Testis (tissue), 3 donors: ENCODE data around the gene ZNF888. TPM values are rescaled to one million over a fixed set of nuclear protein-coding genes. Genes with fewer than 3 reads are reported as not detected.
"Not testable (repeated sequence)": the region's sequence is repeated elsewhere in the genome, so short reads cannot be mapped to it uniquely, and the experiment has no call there.

Source experiments
- DNase-seq: peaks from one replicate; pipeline ENCODE4 v3.0.0-alpha.2; 2019
- H3K27ac ChIP-seq, 2 donors: fragments of 200-600 bp; sonication (generic); one replicate each; pipeline ENCODE4 v1.5.1; 2019
- H3K27me3 ChIP-seq: fragments of 200-600 bp; sonication (generic); one replicate; pipeline ENCODE4 v1.5.1; 2019
- H3K36me3 ChIP-seq: fragments of 200-600 bp; sonication (generic); one replicate; pipeline ENCODE4 v1.5.1; 2017; ENCODE audit warnings: low read depth; ENCODE audit errors: missing control alignments
- H3K4me1 ChIP-seq: fragments of 200-600 bp; sonication (generic); one replicate; pipeline ENCODE4 v1.5.1; 2019
- H3K4me3 ChIP-seq, 2 donors: fragments of 200-600 bp; sonication (generic); one replicate each; pipeline ENCODE4 v1.5.1; 2017 to 2019
- H3K9me3 ChIP-seq: fragments of 200-600 bp; sonication (generic); one replicate; pipeline ENCODE4 v1.5.1; 2017
- CTCF ChIP-seq, 3 experiments: fragments of 450-650 bp in 2 of 3; fragments of 200-600 bp in 1 of 3; sonication (generic) in 1 of 3; IDR thresholded peaks; one replicate each; pipeline ENCODE4 v1.5.1; 2016 to 2019; ENCODE audit warnings: antibody characterized with exemption in 3 of 3, mild to moderate bottlenecking in 2 of 3, moderate library complexity in 1 of 3
- POLR2A ChIP-seq: fragments of 450-650 bp; IDR thresholded peaks from one replicate; pipeline ENCODE4 v1.6.1; 2017; ENCODE audit warnings: antibody characterized with exemption, mild to moderate bottlenecking, moderate library complexity
- WGBS, 2 donors: methylation state at CpG; one replicate each; pipeline ENCODE4 v1.1.5; 2018; 5-methylcytosine and 5-hydroxymethylcytosine counted together
- intact Hi-C: fragments of 100-400 bp; cut with DNase I; formaldehyde crosslinking; loops from one replicate; pipeline ENCODE4 v1.15.1; 2023; ENCODE audit warnings: low total_unique reads
- polyA plus RNA-seq: library from polyadenylated mRNA; stranded (reverse); fragments of 350-450 nt; fragmentation: Illumina TruSeq; extraction: RNeasy Lipid Tissue Mini Kit (QIAGEN cat#74804); gene quantifications from one replicate; pipeline ENCODE4 v1.2.3, GENCODE V29; 2014; ENCODE audit warnings: low read depth, low replicate concordance; ENCODE audit not compliant: insufficient read depth
- total RNA-seq, 2 donors: library from RNA; depleted of rRNA; stranded (reverse); fragments of >200 nt; gene quantifications; one replicate each; pipeline ENCODE4 v1.2.3, GENCODE V29; 2016

Gene ZNF888
- total and polyA plus RNA-seq, 3 donors from 2014 or later, result 2.2 to 3.2 (median 2.3) TPM

DNA sequence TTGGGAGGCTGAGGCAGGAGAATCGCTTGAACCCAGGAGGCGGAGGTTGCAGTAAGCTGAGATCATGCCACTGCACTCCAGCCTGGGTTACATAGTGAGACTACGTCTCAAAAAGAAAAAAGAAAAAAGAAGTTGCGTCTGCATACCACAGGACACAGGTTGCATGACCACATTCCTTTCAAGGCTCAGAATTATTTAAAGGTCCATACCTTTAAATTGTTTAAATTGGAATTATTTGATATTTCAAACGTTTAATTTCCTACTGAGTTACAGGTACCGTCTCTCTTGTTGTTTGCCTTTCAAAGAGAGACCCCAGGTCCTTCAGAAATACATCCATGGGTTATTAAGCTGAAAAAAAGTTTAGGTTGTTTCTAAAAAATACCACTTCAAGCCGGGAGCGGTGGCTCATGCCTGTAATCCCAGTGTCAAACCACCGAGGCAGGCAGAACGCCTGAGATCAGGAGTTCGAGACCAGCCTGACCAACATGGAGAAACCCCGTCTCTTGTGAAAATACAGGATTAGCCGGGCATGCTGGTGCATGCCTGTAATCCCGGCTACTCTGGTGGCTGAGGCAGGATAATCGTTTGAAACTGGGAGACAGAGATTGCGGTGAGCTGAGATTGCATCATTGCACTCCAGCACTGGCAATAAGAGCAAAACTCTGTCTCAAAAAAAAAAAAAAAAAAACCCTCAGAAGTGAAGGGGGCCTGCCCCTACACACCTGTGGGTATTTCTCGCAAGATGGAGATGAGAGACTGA, 20.8 kb upstream of the ZNF888 start:
- WGBS, 2 donors, result 85 to 89% methylated on average over 17 of the region's 17 CpGs
- no peaks in the 10 kb centered on the region for H3K36me3 ChIP-seq
- H3K9me3 ChIP-seq, result no peaks in the 10 kb centered on the region
- intact Hi-C loops, result no loop called here
- H3K4me1 ChIP-seq, result no peaks in the 10 kb centered on the region
- H3K27ac ChIP-seq, result no peak overlapping the region
- no peak overlapping the region for H3K4me3 ChIP-seq
- TF ChIP-seq CTCF (IDR thresholded peaks at IDR 0.05) (no peak), POLR2A (no peak)
- no peaks in the 10 kb centered on the region for H3K27me3 ChIP-seq
- no peak for DNase-seq

GRCh38 chr19:52943134-52943883, 20.1 kb upstream of the ZNF888 start:
- peak overlapping the region in 1 of 2 donors; percentile 80 for H3K27ac ChIP-seq
- no peaks in the 10 kb centered on the region for H3K27me3 ChIP-seq
- H3K36me3 ChIP-seq, result no peaks in the 10 kb centered on the region
- H3K9me3 ChIP-seq, result no peaks in the 10 kb centered on the region
- WGBS, 2 donors, result 44 to 56% methylated on average over 29 of the region's 29 CpGs
- DNase-seq, result no peak
- intact Hi-C loops, result no loop called here
- peak overlapping the region; percentile 64 to 75 for H3K4me3 ChIP-seq
- TF ChIP-seq POLR2A (no peak), CTCF (IDR thresholded peaks at IDR 0.05) (no peak)
- no peaks in the 10 kb centered on the region for H3K4me1 ChIP-seq

DNA sequence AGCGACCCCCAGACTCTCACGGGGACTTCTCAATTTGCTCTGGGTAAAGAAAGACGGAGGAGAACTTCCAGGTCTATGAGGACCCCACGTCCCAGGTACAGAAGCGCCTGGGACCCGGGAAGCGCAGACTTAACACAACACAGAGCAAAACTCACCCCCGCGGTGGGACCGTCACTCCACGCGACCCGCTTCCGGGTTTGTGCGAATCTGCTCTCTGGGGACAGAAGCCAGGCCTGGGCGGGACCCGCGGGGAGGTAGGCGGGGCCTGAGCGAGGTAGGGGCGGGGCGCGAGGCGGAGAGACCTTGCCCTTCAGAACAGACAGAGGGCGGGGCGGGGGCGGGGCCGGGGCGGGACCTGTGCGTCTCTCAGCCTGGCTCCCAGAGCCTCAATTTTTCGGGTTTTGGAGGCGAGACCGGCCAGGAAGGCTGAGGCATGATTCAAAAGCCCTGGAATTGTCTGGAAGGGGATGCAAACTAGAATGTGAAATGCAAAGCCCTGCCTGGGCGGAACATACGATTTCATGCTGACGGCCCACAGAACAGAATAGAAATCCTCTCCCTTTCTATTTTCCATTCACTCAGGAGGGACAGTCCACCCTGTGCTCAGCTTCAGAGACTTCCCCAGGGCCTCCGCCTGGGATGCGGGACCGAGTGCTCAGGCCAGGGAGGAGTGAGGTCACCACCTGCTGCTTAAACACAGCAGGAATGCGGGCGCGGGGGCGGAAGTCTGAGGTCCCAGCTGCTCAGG, 19.3 kb upstream of the ZNF888 start:
- Histone ChIP-seq H3K27me3 (no peaks in the 10 kb centered on the region), H3K4me3 (peak overlapping the region; percentile 64 to 75), H3K4me1 (no peaks in the 10 kb centered on the region), H3K9me3 (no peaks in the 10 kb centered on the region), H3K36me3 (no peaks in the 10 kb centered on the region), H3K27ac (peak overlapping the region; percentile 29 to 80)
- intact Hi-C loops, result no loop called here
- peak; percentile 94 for DNase-seq
- TF ChIP-seq CTCF (IDR thresholded peaks at IDR 0.05), result no peak
- no peak for TF ChIP-seq POLR2A
- 0 to 1% methylated on average over 23 to 43 of the region's 43 CpGs for WGBS, 2 donors

GRCh38 chr19:52941941-52942385, 18.7 kb upstream of the ZNF888 start:
- intact Hi-C loops, result no loop called here
- Histone ChIP-seq H3K36me3 (no peaks in the 10 kb centered on the region), H3K9me3 (no peaks in the 10 kb centered on the region), H3K4me3 (peak overlapping the region; percentile 64 to 75), H3K4me1 (no peaks in the 10 kb centered on the region), H3K27me3 (no peaks in the 10 kb centered on the region), H3K27ac (peak overlapping the region; percentile 29 to 80)
- DNase-seq, result peak; percentile 28
- 0 to 1% methylated on average over 26 of the region's 26 CpGs for WGBS, 2 donors
- no peak for TF ChIP-seq POLR2A
- no peak for TF ChIP-seq CTCF (IDR thresholded peaks at IDR 0.05)

DNA sequence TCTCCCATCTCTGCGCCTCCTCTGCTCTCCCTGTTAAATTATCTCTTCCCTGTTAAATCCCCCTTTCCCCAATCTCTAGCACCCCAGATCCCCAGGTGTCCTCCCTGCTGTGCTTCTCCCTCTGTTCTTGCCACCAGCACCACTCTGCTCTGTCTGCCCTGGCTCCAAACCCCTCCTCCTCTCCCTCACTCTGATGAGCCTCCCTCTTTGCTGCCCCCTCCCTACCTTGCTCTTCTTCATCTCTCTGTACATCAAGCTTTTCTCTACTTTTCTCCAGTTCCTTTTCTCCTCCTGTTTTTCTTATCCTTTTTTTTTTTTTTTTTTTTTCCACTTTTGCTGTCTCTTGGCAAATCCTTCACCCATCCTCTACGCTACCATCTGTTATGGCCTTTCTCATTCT, 18.3 kb upstream of the ZNF888 start:
- H3K4me1 ChIP-seq, H3K36me3 ChIP-seq, H3K9me3 ChIP-seq, DNase-seq, H3K27me3 ChIP-seq, intact Hi-C loops: not testable (repeated sequence)
- Histone ChIP-seq H3K27ac (peak overlapping the region in 1 of 2 donors; percentile 80), H3K4me3 (peak overlapping the region; percentile 64 to 75)
- 31 to 42% methylated on average over 2 of the region's 2 CpGs for WGBS, 2 donors

GRCh38 chr19:52940905-52941304, 17.7 kb upstream of the ZNF888 start:
- H3K36me3 ChIP-seq, H3K9me3 ChIP-seq, H3K27ac ChIP-seq, H3K27me3 ChIP-seq, H3K4me3 ChIP-seq, DNase-seq, H3K4me1 ChIP-seq, intact Hi-C loops: not testable (repeated sequence)
- 60 to 82% methylated on average over 5 of the region's 5 CpGs for WGBS, 2 donors
